Measurements from ENCODE around the gene CCDC27. TPM values are rescaled to one million over a fixed set of nuclear protein-coding genes. Genes with fewer than 3 reads are reported as not detected.

CCDC27 gene
- total RNA-seq, 1 donor from 2014 or later, result not detected

DNA sequence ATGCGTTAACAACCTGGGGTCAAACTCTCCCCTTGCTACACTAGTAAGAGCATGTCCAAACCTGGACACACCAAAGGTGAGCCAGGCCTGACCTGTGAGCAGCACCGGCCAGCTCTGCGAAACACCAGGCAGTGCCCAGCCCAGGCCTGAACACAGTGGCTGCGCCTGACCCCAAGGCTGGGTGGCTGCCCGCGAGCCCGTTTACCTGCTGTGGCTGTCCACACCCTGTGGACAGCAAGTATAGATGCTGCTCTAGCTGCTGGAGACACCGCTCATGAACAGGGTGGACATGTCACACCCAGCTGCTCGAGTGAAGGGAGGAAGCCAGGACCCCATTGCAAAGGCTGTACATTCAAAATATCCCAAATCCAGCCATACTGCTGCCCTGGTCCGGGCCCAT, 7.6 kb upstream of the CCDC27 start:
- Histone ChIP-seq H3K27ac (ENCODE audit: low read depth, low read length) (no peak overlapping the region), H3K4me3 (ENCODE audit: insufficient read depth, low read depth, low read length) (no peak overlapping the region), H3K36me3 (ENCODE audit: insufficient read depth, low read length) (peaks cover 4% of the 10 kb centered on the region), H4K20me1 (ENCODE audit: insufficient read depth, low read length) (peaks cover 28% of the 10 kb centered on the region), H3K9ac (ENCODE audit: low read length) (no peak overlapping the region), H2AFZ (ENCODE audit: low read depth, low read length) (no peak overlapping the region), H3K4me2 (ENCODE audit: low read length) (no peak overlapping the region), H3K79me2 (ENCODE audit: insufficient read depth, low read length) (peaks cover 3% of the 10 kb centered on the region), H3K27me3 (ENCODE audit: insufficient read depth, low read length) (peaks cover 4% of the 10 kb centered on the region), H3K4me1 (ENCODE audit: insufficient read depth, low read length) (peaks cover 3% of the 10 kb centered on the region), H3K9me3 (ENCODE audit: insufficient read depth, low read depth, low read length) (no peaks in the 10 kb centered on the region)
- H3K36me3 Mint-ChIP-seq (ENCODE audit: low read depth, unreplicated experiment), result peaks cover 6% of the 10 kb centered on the region
- DNase-seq (ENCODE audit: low read depth) (no peak), FAIRE-seq (no peak)
- no peak overlapping the region for H3K4me3 Mint-ChIP-seq (ENCODE audit: unreplicated experiment)
- TF ChIP-seq, protein P1, sequence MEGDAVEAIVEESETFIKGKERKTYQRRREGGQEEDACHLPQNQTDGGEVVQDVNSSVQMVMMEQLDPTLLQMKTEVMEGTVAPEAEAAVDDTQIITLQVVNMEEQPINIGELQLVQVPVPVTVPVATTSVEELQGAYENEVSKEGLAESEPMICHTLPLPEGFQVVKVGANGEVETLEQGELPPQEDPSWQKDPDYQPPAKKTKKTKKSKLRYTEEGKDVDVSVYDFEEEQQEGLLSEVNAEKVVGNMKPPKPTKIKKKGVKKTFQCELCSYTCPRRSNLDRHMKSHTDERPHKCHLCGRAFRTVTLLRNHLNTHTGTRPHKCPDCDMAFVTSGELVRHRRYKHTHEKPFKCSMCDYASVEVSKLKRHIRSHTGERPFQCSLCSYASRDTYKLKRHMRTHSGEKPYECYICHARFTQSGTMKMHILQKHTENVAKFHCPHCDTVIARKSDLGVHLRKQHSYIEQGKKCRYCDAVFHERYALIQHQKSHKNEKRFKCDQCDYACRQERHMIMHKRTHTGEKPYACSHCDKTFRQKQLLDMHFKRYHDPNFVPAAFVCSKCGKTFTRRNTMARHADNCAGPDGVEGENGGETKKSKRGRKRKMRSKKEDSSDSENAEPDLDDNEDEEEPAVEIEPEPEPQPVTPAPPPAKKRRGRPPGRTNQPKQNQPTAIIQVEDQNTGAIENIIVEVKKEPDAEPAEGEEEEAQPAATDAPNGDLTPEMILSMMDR (IDR thresholded peaks at IDR 0.05; ENCODE audit: insufficient read depth, low read depth, low read length), result no peak
- no peak for TF ChIP-seq EZH2 (IDR thresholded peaks at IDR 0.05; ENCODE audit: insufficient read depth, low read length)
- no peak overlapping the region for H3K27ac Mint-ChIP-seq (ENCODE audit: unreplicated experiment)
- no peaks in the 10 kb centered on the region for H3K27me3 Mint-ChIP-seq (ENCODE audit: low read depth, unreplicated experiment)
- H3K9me3 Mint-ChIP-seq (ENCODE audit: unreplicated experiment), result no peaks in the 10 kb centered on the region
- no peaks in the 10 kb centered on the region for H3K4me1 Mint-ChIP-seq (ENCODE audit: low read depth, unreplicated experiment)

DNA sequence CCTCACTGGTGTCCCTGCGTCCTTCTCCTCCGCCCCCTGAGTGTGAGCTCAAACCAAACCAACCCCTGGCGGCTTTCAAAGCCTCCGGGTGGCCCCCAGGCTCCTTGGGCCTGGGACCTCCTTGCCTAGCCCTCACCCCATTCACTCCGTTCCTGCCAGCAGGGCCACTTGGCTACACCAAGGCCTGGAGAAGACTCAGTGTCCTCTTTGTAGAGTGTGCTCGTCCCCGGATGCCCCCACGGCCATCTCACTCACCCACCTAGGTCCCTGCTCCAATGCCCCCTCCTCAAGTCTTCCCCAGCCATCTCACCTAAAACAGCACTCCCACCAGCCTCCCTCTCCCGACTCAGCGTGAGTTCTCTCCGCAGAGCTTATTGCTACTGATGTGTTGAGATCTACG, 7.2 kb upstream of the CCDC27 start:
- no peak overlapping the region for H3K9ac ChIP-seq (ENCODE audit: low read length)
- H3K27me3 Mint-ChIP-seq (ENCODE audit: low read depth, unreplicated experiment), result no peaks in the 10 kb centered on the region
- FAIRE-seq, result no peak
- no peaks in the 10 kb centered on the region for H3K9me3 ChIP-seq (ENCODE audit: insufficient read depth, low read depth, low read length)
- H3K4me3 ChIP-seq (ENCODE audit: insufficient read depth, low read depth, low read length), result no peak overlapping the region
- H3K4me3 Mint-ChIP-seq (ENCODE audit: unreplicated experiment), result no peak overlapping the region
- no peak overlapping the region for H3K27ac ChIP-seq (ENCODE audit: low read depth, low read length)
- H4K20me1 ChIP-seq (ENCODE audit: insufficient read depth, low read length), result peaks cover 24% of the 10 kb centered on the region
- no peaks in the 10 kb centered on the region for H3K4me1 Mint-ChIP-seq (ENCODE audit: low read depth, unreplicated experiment)
- no peak overlapping the region for H2AFZ ChIP-seq (ENCODE audit: low read depth, low read length)
- TF ChIP-seq EZH2 (IDR thresholded peaks at IDR 0.05; ENCODE audit: insufficient read depth, low read length), result no peak
- TF ChIP-seq, protein P1 (IDR thresholded peaks at IDR 0.05; ENCODE audit: insufficient read depth, low read depth, low read length), result no peak
- H3K4me2 ChIP-seq (ENCODE audit: low read length), result peak overlapping the region; percentile 87
- H3K27me3 ChIP-seq (ENCODE audit: insufficient read depth, low read length), result peaks cover 4% of the 10 kb centered on the region
- H3K79me2 ChIP-seq (ENCODE audit: insufficient read depth, low read length), result peaks cover 3% of the 10 kb centered on the region
- peaks cover 3% of the 10 kb centered on the region for H3K4me1 ChIP-seq (ENCODE audit: insufficient read depth, low read length)
- peaks cover 6% of the 10 kb centered on the region for H3K36me3 Mint-ChIP-seq (ENCODE audit: low read depth, unreplicated experiment)
- no peak overlapping the region for H3K27ac Mint-ChIP-seq (ENCODE audit: unreplicated experiment)
- H3K36me3 ChIP-seq (ENCODE audit: insufficient read depth, low read length), result peaks cover under 1% of the 10 kb centered on the region
- no peaks in the 10 kb centered on the region for H3K9me3 Mint-ChIP-seq (ENCODE audit: unreplicated experiment)
- DNase-seq (ENCODE audit: low read depth), result no peak

DNA sequence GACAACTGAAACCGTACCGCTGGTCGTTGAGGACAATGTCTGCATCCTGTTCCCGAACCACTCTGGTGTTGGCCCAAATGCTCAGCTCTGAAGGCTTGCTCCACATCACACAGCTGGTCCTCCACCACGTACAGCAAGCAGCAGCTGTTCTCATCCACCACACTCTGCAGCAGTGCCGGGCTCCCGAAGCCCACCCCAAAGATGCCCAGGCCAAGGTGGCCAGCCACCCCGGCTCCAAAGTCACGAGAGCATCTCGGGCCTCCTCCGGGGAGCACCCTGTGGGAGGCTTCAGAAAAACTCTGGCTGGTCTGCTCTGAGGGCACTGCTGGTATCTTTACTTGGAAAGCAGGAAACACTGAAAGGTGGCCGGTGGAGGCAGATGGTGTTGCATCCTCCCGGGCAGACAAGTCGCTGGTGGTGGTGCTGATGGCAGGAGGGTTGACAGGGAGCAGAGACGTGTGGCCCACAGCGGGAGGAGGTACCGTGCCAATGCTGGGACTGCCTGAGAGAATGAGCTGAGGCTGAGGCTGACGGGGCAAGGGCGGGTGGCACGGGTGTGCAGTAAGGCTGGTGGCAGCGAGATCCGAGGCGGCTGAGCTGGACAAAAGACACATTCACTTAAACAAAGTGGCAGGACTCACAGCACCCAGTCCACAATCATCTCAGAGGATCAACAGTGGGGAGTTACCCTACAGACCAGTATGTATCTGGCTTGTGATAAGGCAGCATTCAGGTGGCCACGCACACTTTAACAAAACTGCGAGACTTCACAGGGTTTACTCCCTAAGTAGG, 6.5 kb upstream of the CCDC27 start:
- no peak for TF ChIP-seq EZH2 (IDR thresholded peaks at IDR 0.05; ENCODE audit: insufficient read depth, low read length)
- TF ChIP-seq, protein P1 (IDR thresholded peaks at IDR 0.05; ENCODE audit: insufficient read depth, low read depth, low read length), result no peak
- peaks cover 3% of the 10 kb centered on the region for H3K4me1 ChIP-seq (ENCODE audit: insufficient read depth, low read length)
- FAIRE-seq (no peak), DNase-seq (ENCODE audit: low read depth) (no peak)
- peaks cover 3% of the 10 kb centered on the region for H3K79me2 ChIP-seq (ENCODE audit: insufficient read depth, low read length)
- no peak overlapping the region for H3K9ac ChIP-seq (ENCODE audit: low read length)
- H3K9me3 ChIP-seq (ENCODE audit: insufficient read depth, low read depth, low read length), result no peaks in the 10 kb centered on the region
- H3K9me3 Mint-ChIP-seq (ENCODE audit: unreplicated experiment), result no peaks in the 10 kb centered on the region
- H3K4me3 Mint-ChIP-seq (ENCODE audit: unreplicated experiment), result peak overlapping the region; percentile 90
- H3K4me2 ChIP-seq (ENCODE audit: low read length), result peak overlapping the region; percentile 87
- peaks cover 22% of the 10 kb centered on the region for H4K20me1 ChIP-seq (ENCODE audit: insufficient read depth, low read length)
- peaks cover 9% of the 10 kb centered on the region for H3K27me3 ChIP-seq (ENCODE audit: insufficient read depth, low read length)
- peak overlapping the region; percentile 58 for H3K27ac Mint-ChIP-seq (ENCODE audit: unreplicated experiment)
- H3K36me3 Mint-ChIP-seq (ENCODE audit: low read depth, unreplicated experiment), result peaks cover 6% of the 10 kb centered on the region
- H3K4me1 Mint-ChIP-seq (ENCODE audit: low read depth, unreplicated experiment), result no peaks in the 10 kb centered on the region
- H3K4me3 ChIP-seq (ENCODE audit: insufficient read depth, low read depth, low read length), result no peak overlapping the region
- H3K27ac ChIP-seq (ENCODE audit: low read depth, low read length), result no peak overlapping the region
- H3K36me3 ChIP-seq (ENCODE audit: insufficient read depth, low read length), result no peaks in the 10 kb centered on the region
- peaks cover 2% of the 10 kb centered on the region for H3K27me3 Mint-ChIP-seq (ENCODE audit: low read depth, unreplicated experiment)
- H2AFZ ChIP-seq (ENCODE audit: low read depth, low read length), result peak overlapping the region; percentile 75
